HepG2 (cell line): ENCODE results near the gene EPB41L1. TPM values are rescaled to one million over a fixed set of nuclear protein-coding genes. Genes with fewer than 3 reads are reported as not detected.

ENCODE experiments used
- ATM ChIP-seq: fragments of 450-650 bp; IDR thresholded peaks from 2 replicates; pipeline ENCODE4 v1.7.1; 2017; ENCODE audit warnings: mild to moderate bottlenecking, borderline replicate concordance
- CHD4 ChIP-seq: fragments of 200-600 bp; sonication (generic); IDR thresholded peaks from 2 replicates; pipeline ENCODE4 v1.7.0; 2017; ENCODE audit warnings: mild to moderate bottlenecking, low read length, borderline replicate concordance
- CREB1 ChIP-seq, 2 experiments: fragments of 450-650 bp in 1 of 2; IDR thresholded peaks; 2 replicates each; pipeline ENCODE4 v1.6.1; 2016 to 2017; ENCODE audit warnings: control low read depth in 1 of 2, mild to moderate bottlenecking in 1 of 2, missing compliant biosample characterization in 1 of 2, missing genetic modification characterization in 1 of 2
- NCOA1 ChIP-seq: sonication (generic); formaldehyde crosslinking; IDR thresholded peaks from 2 replicates; pipeline ENCODE4 v1.9.0; 2021; ENCODE audit warnings: missing genetic modification reagents
- SMAD1 ChIP-seq: sonication (generic); formaldehyde crosslinking; IDR thresholded peaks from 2 replicates; pipeline ENCODE4 v1.4.0; 2020; ENCODE audit warnings: missing genetic modification reagents, low read depth, mild to moderate bottlenecking, borderline replicate concordance
- YEATS2 ChIP-seq: sonication (generic); formaldehyde crosslinking; IDR thresholded peaks from 2 replicates; pipeline ENCODE4 v1.4.0; 2020; ENCODE audit warnings: missing genetic modification reagents, borderline replicate concordance
- ZBTB1 ChIP-seq: sonication (generic); formaldehyde crosslinking; IDR thresholded peaks from 2 replicates; pipeline ENCODE4 v1.4.0; 2020; ENCODE audit warnings: missing genetic modification reagents, borderline replicate concordance
- ZBTB38 ChIP-seq: sonication (generic); formaldehyde crosslinking; IDR thresholded peaks from 2 replicates; pipeline ENCODE4 v1.5.1; 2020; ENCODE audit warnings: mild to moderate bottlenecking, missing genetic modification reagents
- ZNF543 ChIP-seq: sonication (generic); formaldehyde crosslinking; IDR thresholded peaks from 2 replicates; pipeline ENCODE4 v1.4.0; 2020; ENCODE audit warnings: mild to moderate bottlenecking, missing genetic modification reagents
- ZNF598 ChIP-seq: sonication (generic); formaldehyde crosslinking; IDR thresholded peaks from 2 replicates; pipeline ENCODE4 v1.5.1; 2020; ENCODE audit warnings: mild to moderate bottlenecking, missing genetic modification reagents, borderline replicate concordance
- ZNF746 ChIP-seq: sonication (generic); formaldehyde crosslinking; IDR thresholded peaks from 2 replicates; pipeline ENCODE4 v1.8.0; 2022; ENCODE audit warnings: mild to moderate bottlenecking, missing genetic modification reagents
- polyA plus RNA-seq, 8 experiments: library from polyadenylated mRNA; depleted of rRNA in 3 of 8; stranded (reverse) in 7 of 8; unstranded in 1 of 8; fragments of >200 nt; fragmentation: Illumina TruSeq in 4 of 8; extraction: Trizol in 4 of 8; gene quantifications; 2 replicates each; pipeline versions ENCODE4 v1.2.1 to v1.2.3, GENCODE V29; 2011 to 2016; ENCODE audit warnings: low read depth in 4 of 8, missing spikeins in 1 of 8, mixed read lengths in 1 of 8; ENCODE audit not compliant: insufficient read depth in 1 of 8
- total RNA-seq, 5 experiments: library from RNA; depleted of rRNA; stranded (reverse); fragments of >200 nt; fragmentation: Illumina TruSeq; extraction: Trizol; gene quantifications; 2 replicates each; pipeline ENCODE4 v1.2.3, GENCODE V29; 2016; ENCODE audit warnings: low read depth in 1 of 5
- TF ChIP-seq, protein P1 (sequence below), 2 experiments: sonication (generic) in 1 of 2; formaldehyde crosslinking in 1 of 2; IDR thresholded peaks; 2 replicates each; pipeline versions ENCODE4 v1.4.0 to v1.6.1; 2016 to 2020; ENCODE audit warnings: borderline replicate concordance in 1 of 2, low read depth in 1 of 2, mild to moderate bottlenecking in 1 of 2, missing genetic modification reagents in 1 of 2
- TF ChIP-seq, protein P2 (sequence below): IDR thresholded peaks from 2 replicates; pipeline ENCODE4 v1.6.1; 2016; ENCODE audit warnings: mild to moderate bottlenecking, missing biosample characterization, missing genetic modification reagents
- TF ChIP-seq, protein P3 (sequence below): sonication (generic); formaldehyde crosslinking; IDR thresholded peaks from 2 replicates; pipeline ENCODE4 v1.4.0; 2020; ENCODE audit warnings: missing genetic modification reagents
- TF ChIP-seq, protein P4 (sequence below): IDR thresholded peaks from 2 replicates; pipeline ENCODE4 v1.6.1; 2016; ENCODE audit warnings: low read depth, control low read depth
- TF ChIP-seq, protein P5 (sequence below): sonication (generic); formaldehyde crosslinking; IDR thresholded peaks from 2 replicates; pipeline ENCODE4 v1.8.0; 2023; ENCODE audit warnings: mild to moderate bottlenecking, missing genetic modification reagents
- TF ChIP-seq, protein P6 (sequence below): sonication (generic); formaldehyde crosslinking; IDR thresholded peaks from 2 replicates; pipeline ENCODE4 v1.5.0; 2020; ENCODE audit warnings: missing genetic modification reagents

Gene EPB41L1
- total and polyA plus RNA-seq, 2 of the 13 experiments (the other 11 are each of a cell fraction or from before 2014, with no cell fraction given), result 16.7 to 39.0 TPM

DNA sequence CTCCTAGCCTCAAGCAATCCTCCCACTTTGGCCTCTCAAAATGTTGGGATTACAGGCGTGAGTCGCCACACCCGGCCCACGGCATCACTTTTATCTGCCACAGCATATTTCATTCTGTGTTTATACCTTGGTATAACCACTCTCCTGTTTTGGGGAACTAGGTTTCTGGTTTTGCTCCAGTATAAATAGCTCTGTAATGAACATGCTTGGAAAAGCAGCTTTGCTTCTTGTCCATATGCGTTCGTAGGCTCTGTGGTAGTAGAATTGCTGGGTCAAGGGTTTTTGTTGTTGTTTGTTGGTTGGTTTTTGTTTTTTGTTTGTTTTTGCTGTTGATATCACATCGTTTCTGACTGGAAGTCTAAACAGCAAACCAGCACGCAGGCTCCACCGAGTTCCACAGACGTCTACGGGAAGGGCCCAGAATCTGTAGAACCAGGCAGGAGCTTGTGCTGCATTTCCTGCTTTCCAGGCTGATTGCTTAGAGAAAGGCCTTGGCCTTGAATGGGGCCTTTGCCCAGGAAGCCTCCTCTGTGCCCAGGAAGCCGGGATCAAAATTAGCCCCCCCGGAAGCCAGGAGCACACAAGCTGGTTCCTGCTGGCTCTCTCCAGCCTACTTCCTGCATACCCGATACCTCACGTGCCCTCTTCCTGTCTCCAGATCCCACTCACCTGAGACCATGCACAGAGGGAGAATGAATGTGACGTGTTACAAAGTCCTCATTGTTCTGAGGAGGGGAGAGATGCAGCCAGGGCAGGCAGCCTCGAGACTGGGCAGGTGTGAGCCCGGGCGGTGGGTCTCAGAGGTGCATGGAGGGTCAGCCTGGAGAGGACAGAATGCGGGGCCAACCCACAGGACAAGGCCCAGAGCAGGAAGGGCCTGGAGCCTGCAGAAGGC is 116.5 kb downstream of the EPB41L1 start (continued):
- TF ChIP-seq, protein P1, sequence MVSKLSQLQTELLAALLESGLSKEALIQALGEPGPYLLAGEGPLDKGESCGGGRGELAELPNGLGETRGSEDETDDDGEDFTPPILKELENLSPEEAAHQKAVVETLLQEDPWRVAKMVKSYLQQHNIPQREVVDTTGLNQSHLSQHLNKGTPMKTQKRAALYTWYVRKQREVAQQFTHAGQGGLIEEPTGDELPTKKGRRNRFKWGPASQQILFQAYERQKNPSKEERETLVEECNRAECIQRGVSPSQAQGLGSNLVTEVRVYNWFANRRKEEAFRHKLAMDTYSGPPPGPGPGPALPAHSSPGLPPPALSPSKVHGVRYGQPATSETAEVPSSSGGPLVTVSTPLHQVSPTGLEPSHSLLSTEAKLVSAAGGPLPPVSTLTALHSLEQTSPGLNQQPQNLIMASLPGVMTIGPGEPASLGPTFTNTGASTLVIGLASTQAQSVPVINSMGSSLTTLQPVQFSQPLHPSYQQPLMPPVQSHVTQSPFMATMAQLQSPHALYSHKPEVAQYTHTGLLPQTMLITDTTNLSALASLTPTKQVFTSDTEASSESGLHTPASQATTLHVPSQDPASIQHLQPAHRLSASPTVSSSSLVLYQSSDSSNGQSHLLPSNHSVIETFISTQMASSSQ (IDR thresholded peaks at IDR 0.05; ENCODE audit: low read depth), result no peak
- TF ChIP-seq, protein P1 (CRISPR knock-in tag; IDR thresholded peaks at IDR 0.05; ENCODE audit: borderline replicate concordance), result no peak
- TF ChIP-seq NCOA1 (CRISPR knock-in tag) (no peak), CREB1 (IDR thresholded peaks at IDR 0.05) (peak; percentile 16; the same call in 1 of the 2 replicates), CREB1 (CRISPR knock-in tag; IDR thresholded peaks at IDR 0.05) (peak; percentile 83), ZNF598 (CRISPR knock-in tag) (no peak), ATM (no peak), ZBTB38 (peak; percentile 87), SMAD1 (CRISPR knock-in tag) (no peak), YEATS2 (peak; percentile 87), ZBTB1 (no peak), ZNF543 (CRISPR knock-in tag) (no peak; the same call in 1 of the 2 replicates), ZNF746 (CRISPR knock-in tag) (peak; percentile 41; the same call in 1 of the 2 replicates), CHD4 (no peak)
- TF ChIP-seq, protein P2, sequence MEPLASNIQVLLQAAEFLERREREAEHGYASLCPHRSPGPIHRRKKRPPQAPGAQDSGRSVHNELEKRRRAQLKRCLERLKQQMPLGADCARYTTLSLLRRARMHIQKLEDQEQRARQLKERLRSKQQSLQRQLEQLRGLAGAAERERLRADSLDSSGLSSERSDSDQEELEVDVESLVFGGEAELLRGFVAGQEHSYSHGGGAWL (CRISPR knock-in tag), result peak; percentile 56; the same call in 1 of the 2 replicates
- TF ChIP-seq, protein P3, sequence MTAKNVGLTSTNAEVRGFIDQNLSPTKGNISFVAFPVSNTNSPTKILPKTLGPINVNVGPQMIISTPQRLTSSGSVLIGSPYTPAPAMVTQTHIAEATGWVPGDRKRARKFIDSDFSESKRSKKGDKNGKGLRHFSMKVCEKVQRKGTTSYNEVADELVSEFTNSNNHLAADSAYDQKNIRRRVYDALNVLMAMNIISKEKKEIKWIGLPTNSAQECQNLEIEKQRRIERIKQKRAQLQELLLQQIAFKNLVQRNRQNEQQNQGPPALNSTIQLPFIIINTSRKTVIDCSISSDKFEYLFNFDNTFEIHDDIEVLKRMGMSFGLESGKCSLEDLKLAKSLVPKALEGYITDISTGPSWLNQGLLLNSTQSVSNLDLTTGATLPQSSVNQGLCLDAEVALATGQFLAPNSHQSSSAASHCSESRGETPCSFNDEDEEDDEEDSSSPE (CRISPR knock-in tag), result no peak
- TF ChIP-seq, protein P4, sequence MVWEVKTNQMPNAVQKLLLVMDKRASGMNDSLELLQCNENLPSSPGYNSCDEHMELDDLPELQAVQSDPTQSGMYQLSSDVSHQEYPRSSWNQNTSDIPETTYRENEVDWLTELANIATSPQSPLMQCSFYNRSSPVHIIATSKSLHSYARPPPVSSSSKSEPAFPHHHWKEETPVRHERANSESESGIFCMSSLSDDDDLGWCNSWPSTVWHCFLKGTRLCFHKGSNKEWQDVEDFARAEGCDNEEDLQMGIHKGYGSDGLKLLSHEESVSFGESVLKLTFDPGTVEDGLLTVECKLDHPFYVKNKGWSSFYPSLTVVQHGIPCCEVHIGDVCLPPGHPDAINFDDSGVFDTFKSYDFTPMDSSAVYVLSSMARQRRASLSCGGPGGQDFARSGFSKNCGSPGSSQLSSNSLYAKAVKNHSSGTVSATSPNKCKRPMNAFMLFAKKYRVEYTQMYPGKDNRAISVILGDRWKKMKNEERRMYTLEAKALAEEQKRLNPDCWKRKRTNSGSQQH (CRISPR knock-in tag), result no peak
- TF ChIP-seq, protein P5, sequence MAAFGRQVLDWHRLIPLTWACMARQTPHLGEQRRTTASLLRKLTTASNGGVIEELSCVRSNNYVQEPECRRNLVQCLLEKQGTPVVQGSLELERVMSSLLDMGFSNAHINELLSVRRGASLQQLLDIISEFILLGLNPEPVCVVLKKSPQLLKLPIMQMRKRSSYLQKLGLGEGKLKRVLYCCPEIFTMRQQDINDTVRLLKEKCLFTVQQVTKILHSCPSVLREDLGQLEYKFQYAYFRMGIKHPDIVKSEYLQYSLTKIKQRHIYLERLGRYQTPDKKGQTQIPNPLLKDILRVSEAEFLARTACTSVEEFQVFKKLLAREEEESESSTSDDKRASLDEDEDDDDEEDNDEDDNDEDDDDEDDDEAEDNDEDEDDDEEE (CRISPR knock-in tag), result no peak
- TF ChIP-seq, protein P6, sequence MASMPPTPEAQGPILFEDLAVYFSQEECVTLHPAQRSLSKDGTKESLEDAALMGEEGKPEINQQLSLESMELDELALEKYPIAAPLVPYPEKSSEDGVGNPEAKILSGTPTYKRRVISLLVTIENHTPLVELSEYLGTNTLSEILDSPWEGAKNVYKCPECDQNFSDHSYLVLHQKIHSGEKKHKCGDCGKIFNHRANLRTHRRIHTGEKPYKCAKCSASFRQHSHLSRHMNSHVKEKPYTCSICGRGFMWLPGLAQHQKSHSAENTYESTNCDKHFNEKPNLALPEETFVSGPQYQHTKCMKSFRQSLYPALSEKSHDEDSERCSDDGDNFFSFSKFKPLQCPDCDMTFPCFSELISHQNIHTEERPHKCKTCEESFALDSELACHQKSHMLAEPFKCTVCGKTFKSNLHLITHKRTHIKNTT (CRISPR knock-in tag), result no peak
